ENCODE measurements around the gene MAGI3. TPM values are rescaled to one million over a fixed set of nuclear protein-coding genes. Genes with fewer than 3 reads are reported as not detected.
"Not testable (repeated sequence)": the region's sequence is repeated elsewhere in the genome, so short reads cannot be mapped to it uniquely, and the experiment has no call there.

The MAGI3 gene
- total RNA-seq, 1 donor: 7.2 TPM

DNA sequence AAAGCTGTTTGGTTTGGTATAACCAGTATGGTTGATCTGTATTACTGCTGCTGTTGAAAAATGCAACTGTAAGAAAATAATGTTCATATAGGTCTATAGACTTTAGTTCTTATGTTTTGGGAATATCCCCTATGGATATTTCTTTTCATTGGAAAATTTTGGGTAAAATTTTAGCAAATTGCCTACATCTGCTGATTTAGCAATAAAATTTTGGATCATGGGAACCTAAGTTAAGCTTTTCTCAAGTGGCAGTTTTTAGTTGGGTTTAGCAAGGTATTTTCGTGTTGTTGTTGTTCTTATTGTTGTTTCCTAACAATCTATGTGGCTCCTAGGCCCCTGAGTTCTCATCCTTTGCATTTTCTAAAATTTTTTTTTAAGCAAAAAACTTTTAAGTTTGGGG lies 201.9 kb downstream of the MAGI3 start:
- TF ChIP-seq, protein P1, sequence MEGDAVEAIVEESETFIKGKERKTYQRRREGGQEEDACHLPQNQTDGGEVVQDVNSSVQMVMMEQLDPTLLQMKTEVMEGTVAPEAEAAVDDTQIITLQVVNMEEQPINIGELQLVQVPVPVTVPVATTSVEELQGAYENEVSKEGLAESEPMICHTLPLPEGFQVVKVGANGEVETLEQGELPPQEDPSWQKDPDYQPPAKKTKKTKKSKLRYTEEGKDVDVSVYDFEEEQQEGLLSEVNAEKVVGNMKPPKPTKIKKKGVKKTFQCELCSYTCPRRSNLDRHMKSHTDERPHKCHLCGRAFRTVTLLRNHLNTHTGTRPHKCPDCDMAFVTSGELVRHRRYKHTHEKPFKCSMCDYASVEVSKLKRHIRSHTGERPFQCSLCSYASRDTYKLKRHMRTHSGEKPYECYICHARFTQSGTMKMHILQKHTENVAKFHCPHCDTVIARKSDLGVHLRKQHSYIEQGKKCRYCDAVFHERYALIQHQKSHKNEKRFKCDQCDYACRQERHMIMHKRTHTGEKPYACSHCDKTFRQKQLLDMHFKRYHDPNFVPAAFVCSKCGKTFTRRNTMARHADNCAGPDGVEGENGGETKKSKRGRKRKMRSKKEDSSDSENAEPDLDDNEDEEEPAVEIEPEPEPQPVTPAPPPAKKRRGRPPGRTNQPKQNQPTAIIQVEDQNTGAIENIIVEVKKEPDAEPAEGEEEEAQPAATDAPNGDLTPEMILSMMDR (IDR thresholded peaks at IDR 0.05; ENCODE audit: extremely low read depth, low read depth, low read length): no peak

DNA sequence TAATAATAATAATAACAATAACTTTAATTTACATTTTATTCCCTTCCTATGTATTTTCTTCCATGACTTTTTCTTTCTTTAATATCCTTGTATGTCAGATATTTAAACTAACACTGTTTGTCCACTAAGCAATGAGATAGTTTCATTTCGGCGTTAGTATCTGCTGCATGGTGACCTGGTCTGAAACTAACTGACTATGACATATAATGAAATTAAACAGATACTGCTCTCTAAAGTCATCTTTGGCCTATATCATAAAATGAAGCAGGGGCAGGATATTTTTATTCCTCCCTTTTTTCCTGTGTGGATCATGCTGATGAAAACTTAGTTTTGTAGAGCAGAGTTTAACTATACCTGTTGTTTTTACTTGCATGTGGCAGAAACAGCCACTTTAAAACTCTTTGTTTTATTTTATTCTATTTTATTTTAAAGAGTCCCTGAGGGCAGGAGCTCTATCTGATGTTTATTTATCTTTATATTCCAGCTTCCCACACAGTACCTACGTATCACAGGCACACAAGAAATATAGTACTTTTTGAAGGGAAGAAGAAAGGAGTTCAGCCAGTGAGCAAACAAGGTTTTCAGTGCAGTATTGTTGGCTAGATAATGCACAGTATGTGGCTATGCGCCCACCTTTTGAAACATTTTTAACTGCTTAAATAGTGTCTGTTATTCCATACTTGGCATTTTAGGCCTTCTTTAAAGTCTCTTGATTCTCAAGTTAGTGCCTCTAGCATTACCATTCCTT lies 203.4 kb downstream of the MAGI3 start:
- H4K20me1 ChIP-seq (ENCODE audit: insufficient read depth, low read length): no peaks in the 10 kb centered on the region
- no peaks in the 10 kb centered on the region for H3K36me3 ChIP-seq (ENCODE audit: insufficient read depth, low read length)
- no peak for DNase-seq (ENCODE audit: insufficient read length, low spot score, missing footprints)
- no peak overlapping the region for H3K4me3 ChIP-seq (ENCODE audit: insufficient read depth, low read length)
- H2AFZ ChIP-seq (ENCODE audit: low read length): no peak overlapping the region
- TF ChIP-seq, protein P1 (IDR thresholded peaks at IDR 0.05; ENCODE audit: extremely low read depth, low read depth, low read length): no peak
- no peak overlapping the region for H3K4me2 ChIP-seq (ENCODE audit: insufficient read depth, low read length)
- no peaks in the 10 kb centered on the region for H3K27me3 ChIP-seq (ENCODE audit: insufficient read depth, low read length)
- H3K9me3 ChIP-seq (ENCODE audit: low read depth, low read length): no peaks in the 10 kb centered on the region
- no peaks in the 10 kb centered on the region for H3K79me2 ChIP-seq (ENCODE audit: insufficient read depth, low read length)
- no peak overlapping the region for H3K27ac ChIP-seq (ENCODE audit: low read depth, low read length)
- no peaks in the 10 kb centered on the region for H3K4me1 ChIP-seq (ENCODE audit: insufficient read depth, low read length)

More for the DNA sequence above, 201.9 kb downstream of the MAGI3 start:
- no peaks in the 10 kb centered on the region for H3K4me1 ChIP-seq (ENCODE audit: insufficient read depth, low read length)
- H3K4me3 ChIP-seq (ENCODE audit: insufficient read depth, low read length): no peak overlapping the region
- H2AFZ ChIP-seq (ENCODE audit: low read length): no peak overlapping the region
- no peaks in the 10 kb centered on the region for H4K20me1 ChIP-seq (ENCODE audit: insufficient read depth, low read length)
- H3K27me3 ChIP-seq (ENCODE audit: insufficient read depth, low read length): no peaks in the 10 kb centered on the region
- no peaks in the 10 kb centered on the region for H3K79me2 ChIP-seq (ENCODE audit: insufficient read depth, low read length)
- no peak for DNase-seq (ENCODE audit: insufficient read length, low spot score, missing footprints)
- no peaks in the 10 kb centered on the region for H3K36me3 ChIP-seq (ENCODE audit: insufficient read depth, low read length)
- H3K4me2 ChIP-seq (ENCODE audit: insufficient read depth, low read length): no peak overlapping the region
- H3K9me3 ChIP-seq (ENCODE audit: low read depth, low read length): no peaks in the 10 kb centered on the region
- H3K27ac ChIP-seq (ENCODE audit: low read depth, low read length): no peak overlapping the region

DNA sequence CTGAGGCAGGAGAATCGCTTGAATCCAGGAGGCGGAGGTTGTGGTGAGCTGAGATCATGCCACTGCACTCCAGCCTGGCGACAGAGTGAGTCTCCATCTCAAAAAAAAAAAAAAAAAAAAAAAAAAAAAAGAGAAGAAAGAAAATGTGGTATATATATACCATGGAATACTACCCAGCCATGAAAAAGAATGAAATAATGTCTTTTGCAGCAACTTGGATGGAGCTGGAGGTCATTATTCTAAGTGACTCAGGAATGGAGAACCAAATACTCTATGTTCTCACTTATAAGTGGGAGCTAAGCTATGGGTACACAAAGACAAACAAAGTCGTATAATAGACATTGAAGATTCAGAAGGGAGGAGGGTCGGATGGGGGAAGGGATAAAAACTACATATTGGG lies 214.2 kb downstream of the MAGI3 start:
- H3K36me3 ChIP-seq (ENCODE audit: insufficient read depth, low read length); DNase-seq (ENCODE audit: insufficient read length, low spot score, missing footprints); H3K9me3 ChIP-seq (ENCODE audit: low read depth, low read length); H2AFZ ChIP-seq (ENCODE audit: low read length); H3K79me2 ChIP-seq (ENCODE audit: insufficient read depth, low read length); H3K4me2 ChIP-seq (ENCODE audit: insufficient read depth, low read length); H3K27ac ChIP-seq (ENCODE audit: low read depth, low read length); H3K4me1 ChIP-seq (ENCODE audit: insufficient read depth, low read length); H4K20me1 ChIP-seq (ENCODE audit: insufficient read depth, low read length); H3K27me3 ChIP-seq (ENCODE audit: insufficient read depth, low read length); H3K4me3 ChIP-seq (ENCODE audit: insufficient read depth, low read length): not testable (repeated sequence)

DNA sequence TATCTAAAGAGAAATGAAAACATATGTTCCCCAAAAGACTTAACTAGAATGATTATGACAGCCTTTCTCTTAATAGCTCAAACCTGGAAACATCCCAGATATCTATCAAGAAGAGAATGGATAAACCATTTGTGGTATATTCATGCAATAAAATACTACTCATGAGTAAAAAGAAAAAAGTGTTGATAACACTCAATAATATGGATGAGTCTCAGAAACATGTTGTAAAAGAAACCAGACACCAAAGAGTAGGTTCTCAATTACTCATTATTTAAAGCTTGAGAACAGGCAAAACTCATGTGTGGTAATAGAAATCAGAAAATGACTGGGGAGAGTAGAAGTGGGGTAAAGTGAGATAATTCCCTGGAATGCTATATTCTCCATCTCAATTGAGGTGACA lies 214.8 kb downstream of the MAGI3 start:
- H3K4me1 ChIP-seq (ENCODE audit: insufficient read depth, low read length): no peaks in the 10 kb centered on the region
- DNase-seq (ENCODE audit: insufficient read length, low spot score, missing footprints): no peak

More for the DNA sequence above, 214.8 kb downstream of the MAGI3 start:
- no peak overlapping the region for H3K27ac ChIP-seq (ENCODE audit: low read depth, low read length)
- TF ChIP-seq, protein P1 (IDR thresholded peaks at IDR 0.05; ENCODE audit: extremely low read depth, low read depth, low read length): no peak
- H2AFZ ChIP-seq (ENCODE audit: low read length): no peak overlapping the region
- no peak overlapping the region for H3K4me2 ChIP-seq (ENCODE audit: insufficient read depth, low read length)
- no peaks in the 10 kb centered on the region for H3K27me3 ChIP-seq (ENCODE audit: insufficient read depth, low read length)
- H4K20me1 ChIP-seq (ENCODE audit: insufficient read depth, low read length): no peaks in the 10 kb centered on the region
- H3K79me2 ChIP-seq (ENCODE audit: insufficient read depth, low read length): no peaks in the 10 kb centered on the region
- no peaks in the 10 kb centered on the region for H3K9me3 ChIP-seq (ENCODE audit: low read depth, low read length)
- H3K36me3 ChIP-seq (ENCODE audit: insufficient read depth, low read length): no peaks in the 10 kb centered on the region
- H3K4me3 ChIP-seq (ENCODE audit: insufficient read depth, low read length): no peak overlapping the region

Data from osteoblast (primary cell).